Stimulated activated CD8-positive, alpha-beta memory T cell treated with anti-CD3 and anti-CD28 coated beads, Interleukin-12 subunit alpha, Interleukin-12 subunit beta, amount 100 ng/mL, for 4 hours (primary cell): ENCODE measurements around the gene CNTNAP5.

Experiments used
- DNase-seq: peaks from one replicate; pipeline ENCODE4 v3.0.0-alpha.2; 2020; ENCODE audit warnings: low read depth

CNTNAP5 gene

DNA sequence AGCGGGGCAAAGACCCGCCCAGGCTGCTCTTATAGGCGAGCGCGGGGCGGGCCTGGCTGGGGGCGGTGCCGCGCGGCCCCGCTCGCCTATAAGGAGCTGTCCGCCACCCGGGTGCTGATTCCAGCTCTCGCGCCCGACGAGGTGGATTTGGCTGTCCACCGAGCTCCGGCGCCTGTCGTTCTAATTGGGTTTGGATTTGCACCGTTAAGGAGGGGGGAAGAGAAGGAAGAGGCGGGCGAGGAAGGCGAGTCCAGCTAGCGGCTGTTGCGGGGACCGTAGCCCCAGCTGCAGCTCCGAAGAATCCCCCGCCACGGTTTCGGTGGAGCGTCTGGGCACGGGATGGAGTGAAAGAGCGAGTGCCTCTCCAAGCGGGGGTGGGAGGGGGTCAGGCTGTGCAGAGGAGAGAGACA, at the start of gene CNTNAP5:
CNTNAP5 (plus strand) TSS at position 117 of the 410 bp plus-strand sequence. CDS start 364 bp downstream, outside the sequence.
- no peak for DNase-seq

DNA sequence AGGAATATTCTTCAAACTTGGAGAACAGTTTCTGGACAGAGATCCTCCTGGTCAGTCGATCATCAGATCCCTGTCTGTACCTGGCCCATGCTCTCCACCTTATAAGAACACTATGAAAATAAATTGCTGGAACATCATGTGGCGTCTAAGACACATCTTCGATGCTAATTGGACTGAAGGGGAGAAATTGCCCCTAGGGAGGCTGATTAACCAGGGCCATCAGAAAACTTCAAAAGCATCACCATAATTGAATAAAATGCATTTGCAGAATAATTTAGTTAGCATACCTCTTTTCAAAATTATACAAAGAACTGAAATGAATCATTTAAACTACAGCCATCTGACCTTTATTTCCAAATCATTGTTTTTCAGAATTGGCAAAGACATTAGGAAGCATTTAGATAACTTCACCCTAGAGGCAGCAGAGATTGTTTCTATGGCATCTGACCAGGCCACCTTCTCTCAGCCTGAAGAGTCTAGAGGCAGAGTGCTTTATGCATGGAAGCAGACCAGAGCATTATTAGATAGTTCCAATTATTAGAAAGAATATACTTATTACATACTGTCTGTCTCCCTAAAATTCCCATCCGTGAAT, 48.9 kb upstream of the CNTNAP5 start:
- DNase-seq, result no peak

GRCh38 chr2:123993728-123994323, 31.3 kb upstream of the CNTNAP5 start:
- DNase-seq, result no peak

DNA sequence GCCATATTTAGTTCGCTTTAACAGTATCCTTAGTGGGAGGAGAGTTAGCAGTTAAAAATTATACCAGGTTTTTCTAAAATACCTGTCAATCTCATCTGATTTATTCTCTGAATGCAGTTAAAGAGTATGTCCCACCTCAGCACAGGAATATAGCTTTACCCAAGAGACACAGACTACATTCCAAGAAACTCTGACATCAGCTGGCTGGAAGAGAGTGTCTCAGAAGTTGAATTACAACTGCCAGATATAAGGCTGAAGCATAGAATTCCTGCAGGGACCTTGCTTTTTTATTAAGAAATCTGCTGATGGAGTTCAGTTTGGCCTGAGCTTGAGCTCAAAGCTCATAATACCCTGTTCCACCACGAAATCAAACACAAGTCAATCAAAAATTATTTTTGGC, 25.4 kb upstream of the CNTNAP5 start:
- DNase-seq, result no peak

- no peak for DNase-seq
These were observed 23.2 kb upstream of the CNTNAP5 start for GRCh38 chr2:124001696-124002430.

DNA sequence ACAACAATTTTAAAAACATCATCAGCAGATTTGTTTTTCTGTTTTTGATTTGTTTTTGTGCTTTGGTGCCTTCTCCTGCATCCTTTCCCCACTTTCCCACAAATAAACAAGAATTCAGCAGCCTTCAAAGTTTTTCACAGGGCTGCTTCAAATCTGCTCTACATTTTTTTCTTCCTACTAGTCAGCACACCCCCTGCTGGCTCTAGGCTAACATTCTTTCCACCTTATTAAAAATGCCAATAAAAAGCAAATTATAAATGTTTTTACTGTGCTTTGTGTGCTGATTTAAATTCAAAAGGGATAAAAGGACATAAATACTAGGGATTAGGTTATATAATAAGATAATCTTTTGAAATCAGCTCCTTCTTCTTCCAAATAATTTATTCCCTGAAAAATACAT, 6.2 kb upstream of the CNTNAP5 start:
- no peak for DNase-seq

DNA sequence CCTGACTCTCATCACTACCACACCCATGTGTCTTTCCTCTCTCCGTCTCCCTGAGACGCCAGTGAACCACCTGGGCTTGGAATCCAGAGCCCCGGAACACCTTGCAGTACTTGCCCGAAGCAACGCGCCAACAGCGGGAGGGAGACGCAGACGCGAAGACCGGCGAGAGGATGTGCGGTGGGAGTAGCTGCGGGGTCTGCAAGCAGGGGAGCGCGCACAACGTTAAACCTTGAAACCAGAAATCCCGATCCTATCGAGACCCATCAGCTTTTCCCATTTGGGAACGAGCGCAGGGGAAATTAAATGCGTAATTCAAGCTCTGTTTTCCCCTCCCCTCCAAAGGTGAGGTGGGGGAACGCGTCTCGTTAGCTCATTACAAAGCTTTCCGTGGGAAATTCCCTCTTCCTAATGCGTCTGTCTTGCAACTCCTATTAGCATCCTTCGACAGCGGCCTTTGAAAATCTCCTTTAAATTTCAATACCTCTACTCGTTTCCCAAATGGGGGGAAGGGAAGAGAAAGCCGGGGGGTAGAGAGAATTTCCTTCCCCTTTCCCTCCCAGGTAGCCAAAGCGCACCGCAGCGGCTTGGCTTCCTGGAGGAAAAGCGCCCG, 421 bp upstream of the CNTNAP5 start:
- no peak for DNase-seq

DNA sequence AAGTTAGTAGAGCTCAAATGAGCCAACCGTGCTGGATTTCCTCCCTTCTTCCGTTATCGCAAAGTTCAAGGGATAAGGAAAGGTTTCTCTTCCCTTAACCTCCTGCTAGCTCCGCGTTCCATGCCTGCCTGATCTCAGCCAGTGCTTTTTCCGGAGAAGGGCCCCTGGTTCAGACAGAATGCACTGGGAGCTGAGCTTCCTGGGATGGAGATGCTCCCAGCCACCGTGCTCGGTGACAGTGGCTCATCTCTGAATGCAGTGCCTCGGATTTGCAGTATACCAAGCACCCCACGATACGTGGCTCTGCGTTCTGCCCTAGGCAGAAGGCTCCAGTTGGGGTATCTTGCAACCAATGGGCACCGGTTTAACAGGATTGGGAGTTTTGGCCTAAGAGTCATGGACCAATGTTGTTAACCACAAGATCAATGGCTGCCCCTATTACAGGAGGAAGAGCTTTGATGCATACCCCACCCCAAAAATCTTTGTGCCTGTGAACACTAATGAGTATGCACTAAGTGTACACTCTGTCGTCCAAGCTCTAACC, 876 bp downstream of the CNTNAP5 start:
- DNase-seq, result no peak

DNA sequence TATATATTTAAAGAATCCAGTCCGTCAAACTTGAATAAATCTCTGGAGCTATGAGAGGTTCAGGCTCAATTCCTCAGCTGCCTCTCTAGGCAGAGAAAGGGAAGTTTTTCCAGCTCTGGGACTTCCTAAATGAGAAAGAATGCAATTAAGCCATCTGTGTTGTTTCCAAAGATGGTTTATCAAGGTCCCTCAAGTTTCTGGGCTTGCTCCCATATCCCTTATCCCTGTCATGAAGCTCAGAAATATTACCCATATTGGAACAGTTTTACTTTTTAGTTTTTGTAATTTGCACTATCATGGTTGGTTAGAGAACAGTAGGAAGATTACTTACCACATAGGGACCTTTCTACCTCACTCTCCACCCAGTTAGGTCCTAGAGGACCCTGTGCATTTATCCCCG, 1.4 kb downstream of the CNTNAP5 start:
- DNase-seq, result no peak

GRCh38 chr2:124027182-124027581, 2.1 kb downstream of the CNTNAP5 start:
- no peak for DNase-seq

- no peak for DNase-seq
These were observed 7.7 kb downstream of the CNTNAP5 start for GRCh38 chr2:124032799-124033198.

DNA sequence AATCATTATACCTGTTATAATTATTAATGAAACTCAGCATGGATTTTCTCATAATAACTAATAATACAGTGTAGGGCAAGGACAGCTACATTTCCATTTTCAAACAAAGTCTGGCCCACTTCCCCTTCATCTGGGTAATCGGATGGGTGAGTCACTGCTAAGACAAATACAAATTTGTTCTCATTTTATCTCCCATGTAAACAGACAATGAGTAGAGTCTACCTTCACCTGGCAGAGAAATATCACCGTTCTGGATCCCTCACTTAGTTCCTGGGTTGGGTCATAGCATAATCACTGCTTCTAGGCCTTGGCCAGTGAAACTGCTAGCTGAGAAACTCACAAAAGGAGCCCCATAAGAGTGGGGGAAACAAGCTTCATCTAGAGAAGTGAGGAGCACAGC, 9.2 kb downstream of the CNTNAP5 start:
- no peak for DNase-seq

GRCh38 chr2:124035001-124035400, 9.9 kb downstream of the CNTNAP5 start:
- DNase-seq, result no peak

DNA sequence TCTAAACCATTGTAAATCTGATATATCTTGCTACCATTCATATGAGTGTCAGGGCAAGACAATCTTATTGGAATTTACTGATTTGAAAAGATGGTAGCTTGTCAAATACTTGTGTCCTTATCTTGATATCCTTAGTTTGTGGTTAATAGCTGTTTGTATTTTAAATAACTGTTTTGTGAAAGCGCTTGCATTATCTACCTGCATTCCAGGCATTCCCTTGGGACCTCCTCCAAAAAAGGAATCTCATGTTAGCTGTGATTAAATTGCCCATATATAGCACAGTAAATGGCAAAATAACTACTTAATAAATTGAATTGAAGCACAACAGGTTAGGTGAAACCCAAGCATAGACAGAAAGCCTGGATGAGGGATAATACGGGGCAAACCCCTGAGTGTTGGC, 13.9 kb downstream of the CNTNAP5 start:
- no peak for DNase-seq

DNA sequence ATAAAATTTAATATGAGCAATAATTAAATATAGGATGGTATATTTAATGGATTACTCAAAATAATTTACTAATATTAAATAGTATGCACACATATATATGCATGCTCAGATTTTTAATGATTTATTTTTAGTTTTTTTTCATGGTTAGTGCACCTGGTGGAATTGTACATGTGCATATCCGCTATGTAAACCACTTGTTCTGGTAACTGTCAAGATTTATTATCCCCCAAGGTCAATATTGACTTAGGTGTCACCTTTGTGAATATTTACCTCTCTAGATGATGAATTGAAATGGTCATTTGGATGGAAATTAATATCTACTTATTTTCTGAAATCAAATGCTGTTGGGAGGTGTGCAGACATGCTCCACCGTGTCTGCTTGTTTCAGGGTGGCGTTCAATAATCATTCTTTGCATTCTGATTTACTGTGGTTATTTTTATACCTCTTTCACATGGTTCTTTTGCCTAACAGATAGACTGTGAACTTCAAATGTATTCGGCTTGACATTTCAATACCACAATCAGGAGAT, 14.7 kb downstream of the CNTNAP5 start:
- DNase-seq, result no peak

DNA sequence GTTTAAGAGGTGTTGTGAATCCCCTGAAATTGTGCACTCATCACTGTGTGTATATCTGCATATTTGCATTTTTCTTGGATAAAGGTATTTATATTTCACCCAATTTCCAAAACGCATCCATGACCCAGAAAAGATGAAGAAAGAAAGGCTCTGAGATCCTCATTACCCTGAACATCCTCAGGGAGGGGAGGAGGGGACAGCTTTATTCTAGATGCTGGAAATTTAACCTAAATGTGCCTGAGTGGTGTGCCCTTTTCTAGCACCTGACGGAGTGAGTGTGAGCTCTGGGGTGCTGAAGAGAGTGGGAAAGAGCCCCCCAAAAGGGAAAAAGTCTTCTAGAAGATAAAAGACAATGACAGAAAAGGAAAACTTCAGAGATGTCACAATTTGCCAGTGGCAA, 20.8 kb downstream of the CNTNAP5 start:
- DNase-seq, result no peak

DNA sequence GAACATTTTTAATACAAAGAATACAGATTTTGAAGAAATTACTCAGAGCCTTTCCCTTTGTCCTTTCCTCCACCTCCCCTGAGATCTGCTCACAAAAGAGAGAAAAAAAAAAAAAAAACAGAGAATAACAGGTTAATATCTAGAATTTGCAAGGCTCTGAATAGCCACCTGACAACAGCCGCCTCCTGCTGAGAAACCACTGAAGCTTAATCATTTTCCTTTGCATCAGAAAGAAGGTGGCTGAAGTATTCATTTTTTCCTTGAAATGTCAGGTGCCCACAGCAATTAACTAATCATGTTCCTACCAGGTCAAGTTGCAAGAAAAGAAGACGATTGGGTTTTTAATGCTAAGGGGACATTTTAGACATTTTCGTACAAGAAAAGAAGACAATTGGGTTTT, 21.2 kb downstream of the CNTNAP5 start:
- no peak for DNase-seq

GRCh38 chr2:124048102-124048501, 23.0 kb downstream of the CNTNAP5 start:
- DNase-seq, result no peak

GRCh38 chr2:124048664-124049063, 23.6 kb downstream of the CNTNAP5 start:
- no peak for DNase-seq

- no peak for DNase-seq
These were observed 24.0 kb downstream of the CNTNAP5 start for GRCh38 chr2:124049136-124049535.

- DNase-seq, result no peak
These were observed 25.9 kb downstream of the CNTNAP5 start for GRCh38 chr2:124050833-124051497.

GRCh38 chr2:124053796-124054195, 28.7 kb downstream of the CNTNAP5 start:
- no peak for DNase-seq
